ENCODE results near the gene SORCS2.

SORCS2 gene

GRCh38 chr4:7631288-7632014 lies 439.1 kb downstream of the SORCS2 start:
- no peak for DNase-seq

GRCh38 chr4:7632341-7632740 lies 440.0 kb downstream of the SORCS2 start:
- DNase-seq, result no peak

GRCh38 chr4:7632971-7633370 lies 440.6 kb downstream of the SORCS2 start:
- no peak for DNase-seq

- no peak for DNase-seq
These were observed 442.4 kb downstream of the SORCS2 start for GRCh38 chr4:7634661-7635251.

GRCh38 chr4:7635445-7636239 lies 443.3 kb downstream of the SORCS2 start:
- no peak for DNase-seq

GRCh38 chr4:7636240-7636508 lies 443.8 kb downstream of the SORCS2 start:
- DNase-seq, result no peak

GRCh38 chr4:7637139-7637538 lies 444.8 kb downstream of the SORCS2 start:
- no peak for DNase-seq

GRCh38 chr4:7637971-7638370 lies 445.6 kb downstream of the SORCS2 start:
- no peak for DNase-seq

- DNase-seq, result no peak
These were observed 446.2 kb downstream of the SORCS2 start for GRCh38 chr4:7638489-7638888.

GRCh38 chr4:7638984-7639789 lies 446.8 kb downstream of the SORCS2 start:
- no peak for DNase-seq

- no peak for DNase-seq
These were observed 447.8 kb downstream of the SORCS2 start for GRCh38 chr4:7640136-7640535.

- no peak for DNase-seq
These were observed 449.4 kb downstream of the SORCS2 start for GRCh38 chr4:7641712-7642111.

- no peak for DNase-seq
These were observed 450.6 kb downstream of the SORCS2 start for GRCh38 chr4:7642741-7643458.

- no peak for DNase-seq
These were observed 452.8 kb downstream of the SORCS2 start for GRCh38 chr4:7645158-7645557.

GRCh38 chr4:7645956-7646355 lies 453.6 kb downstream of the SORCS2 start:
- no peak for DNase-seq

- DNase-seq, result no peak
These were observed 454.2 kb downstream of the SORCS2 start for GRCh38 chr4:7646384-7647061.

GRCh38 chr4:7647186-7647585 lies 454.8 kb downstream of the SORCS2 start:
- no peak for DNase-seq

GRCh38 chr4:7647600-7648543 lies 455.5 kb downstream of the SORCS2 start:
- DNase-seq, result no peak

GRCh38 chr4:7648544-7649395 lies 456.4 kb downstream of the SORCS2 start:
- no peak for DNase-seq

GRCh38 chr4:7649411-7649740 lies 457.0 kb downstream of the SORCS2 start:
- DNase-seq, result no peak
